A549 (cell line): Measurements from ENCODE around the gene LTF.

Source experiments
- EP300 ChIP-seq, 2 experiments: fragments of >200 bp; sonication (Bioruptor Twin); formaldehyde crosslinking; IDR thresholded peaks; 2 replicates in 1 of 2; 3 replicates in 1 of 2; pipeline ENCODE4 v1.6.1; 2016 to 2017
- POLR2A ChIP-seq: IDR thresholded peaks from 2 replicates; pipeline ENCODE4 v1.6.1; 2012; ENCODE audit warnings: mild to moderate bottlenecking, low read length
- ZFP36 ChIP-seq: fragments of 450-650 bp; IDR thresholded peaks from 2 replicates; pipeline ENCODE4 v1.6.1; 2014; ENCODE audit warnings: borderline replicate concordance; ENCODE audit not compliant: partially characterized antibody

DNA sequence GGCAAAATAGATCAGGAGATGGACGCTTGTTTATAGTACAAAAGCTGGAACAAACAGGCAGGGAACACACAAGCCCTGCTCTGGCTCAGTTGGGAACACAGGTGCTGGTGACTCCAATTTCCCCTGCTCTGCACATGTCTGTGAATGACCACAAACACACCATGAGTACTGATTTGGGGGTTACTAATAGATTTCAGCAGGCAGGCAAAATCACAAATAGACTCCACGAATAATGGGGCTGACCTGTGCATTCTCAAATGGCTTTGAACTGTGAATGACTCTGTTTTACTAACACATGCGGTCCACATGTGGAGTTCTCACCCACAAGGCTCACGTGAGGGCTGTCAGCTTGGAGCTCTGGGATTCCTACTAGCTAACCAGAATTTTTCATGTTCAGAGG, 37.0 kb upstream of the LTF start:
- TF ChIP-seq POLR2A (no peak), EP300 (IDR thresholded peaks at IDR 0.05) (no peak), ZFP36 (no peak)
